ENCODE measurements around the gene NPEPL1. TPM values are rescaled to one million over a fixed set of nuclear protein-coding genes. Genes with fewer than 3 reads are reported as not detected.

The NPEPL1 gene
- polyA plus RNA-seq, 2 of the 4 experiments (the other 2 are of a cell fraction), result 8.6 to 34.6 TPM

GRCh38 chr20:58753267-58753921 is 60.8 kb downstream of the NPEPL1 start:
- H3K27ac ChIP-seq, result no peak overlapping the region
- H3K9me3 ChIP-seq, result no peaks in the 10 kb centered on the region
- no peak for ATAC-seq
- no peak overlapping the region for H3K4me3 ChIP-seq
- WGBS (ENCODE audit: missing lambda C conversion rate), result 51% methylated on average over 14 of the region's 14 CpGs
- no peaks in the 10 kb centered on the region for H3K4me1 ChIP-seq
- H3K4me2 ChIP-seq, result no peak overlapping the region
- TF ChIP-seq TFCP2L1 (CRISPR knock-in tag; IDR thresholded peaks at IDR 0.05) (no peak), HEYL (CRISPR knock-in tag; IDR thresholded peaks at IDR 0.05) (no peak), RARB (CRISPR knock-in tag; IDR thresholded peaks at IDR 0.05) (no peak), MAX (IDR thresholded peaks at IDR 0.05) (no peak), MAZ (IDR thresholded peaks at IDR 0.05; ENCODE audit: borderline replicate concordance, low read depth, low read length) (no peak), PBX3 (IDR thresholded peaks at IDR 0.05) (no peak), HMGXB4 (CRISPR knock-in tag; IDR thresholded peaks at IDR 0.05; ENCODE audit: borderline replicate concordance) (no peak), ESRRA (IDR thresholded peaks at IDR 0.05; ENCODE audit: borderline replicate concordance, low read length) (no peak), JUNB (IDR thresholded peaks at IDR 0.05) (no peak)
- ChIA-PET CTCF (no interaction called here), POLR2A (no interaction called here)
- FAIRE-seq, result no peak
- DNase-seq (ENCODE audit: low read depth in 1 of 2, low spot score in 1 of 2), result no peak

- no peak for FAIRE-seq
- no peak overlapping the region for H3K27ac ChIP-seq
- no peak overlapping the region for H3K4me2 ChIP-seq
- CTCF ChIA-PET, result no interaction called here
- H3K4me1 ChIP-seq, result no peaks in the 10 kb centered on the region
- H3K9me3 ChIP-seq, result no peaks in the 10 kb centered on the region
- ATAC-seq, result no peak
- no peak overlapping the region for H3K4me3 ChIP-seq
- no peak for TF ChIP-seq CHD4 (IDR thresholded peaks at IDR 0.05; ENCODE audit: borderline replicate concordance)
- no peak for TF ChIP-seq MAZ (IDR thresholded peaks at IDR 0.05; ENCODE audit: borderline replicate concordance, low read depth, low read length)
- no peak for TF ChIP-seq RNF2 (IDR thresholded peaks at IDR 0.05; ENCODE audit: borderline replicate concordance, low read depth)
- no peak for TF ChIP-seq CTCF (IDR thresholded peaks at IDR 0.05)
- no peak for TF ChIP-seq KDM5A (IDR thresholded peaks at IDR 0.05)
- TF ChIP-seq ZNF302 (CRISPR knock-in tag; IDR thresholded peaks at IDR 0.05), result no peak
- TF ChIP-seq RFX5 (IDR thresholded peaks at IDR 0.05), result no peak
- TF ChIP-seq GATA3 (IDR thresholded peaks at IDR 0.05; ENCODE audit: borderline replicate concordance), result no peak
- TF ChIP-seq MAX (IDR thresholded peaks at IDR 0.05), result no peak
- DNase-seq (ENCODE audit: low read depth in 1 of 2, low spot score in 1 of 2), result no peak
- POLR2A ChIA-PET, result no interaction called here
- WGBS (ENCODE audit: missing lambda C conversion rate), result 53% methylated on average over 17 of the region's 17 CpGs
Measured at GRCh38 chr20:58753922-58754551, 61.4 kb downstream of the NPEPL1 start.

- Histone ChIP-seq H3K27ac (no peak overlapping the region), H3K4me3 (no peak overlapping the region), H3K4me2 (no peak overlapping the region), H3K9me3 (no peaks in the 10 kb centered on the region), H3K4me1 (no peaks in the 10 kb centered on the region)
- ChIA-PET CTCF (no interaction called here), POLR2A (no interaction called here)
- TF ChIP-seq FOXS1 (CRISPR knock-in tag; IDR thresholded peaks at IDR 0.05) (no peak), HOXA7 (CRISPR knock-in tag; IDR thresholded peaks at IDR 0.05) (no peak), SMC3 (IDR thresholded peaks at IDR 0.05) (no peak), BCL3 (IDR thresholded peaks at IDR 0.05) (no peak), POLR2AphosphoS2 (conservative IDR thresholded peaks at IDR 0.05; ENCODE audit: low read length) (no peak), KDM1A (IDR thresholded peaks at IDR 0.05; ENCODE audit: low read depth) (no peak), KDM5A (IDR thresholded peaks at IDR 0.05) (no peak), JUN (IDR thresholded peaks at IDR 0.05) (no peak), HES2 (IDR thresholded peaks at IDR 0.05) (no peak), CBX2 (IDR thresholded peaks at IDR 0.05; ENCODE audit: borderline replicate concordance, low read depth) (no peak), HEYL (CRISPR knock-in tag; IDR thresholded peaks at IDR 0.05) (no peak), CHD4 (IDR thresholded peaks at IDR 0.05; ENCODE audit: borderline replicate concordance) (no peak)
- ATAC-seq (no peak), FAIRE-seq (no peak), DNase-seq (ENCODE audit: low read depth in 1 of 2, low spot score in 1 of 2) (no peak)
- WGBS (ENCODE audit: missing lambda C conversion rate), result 75% methylated on average over 7 of the region's 8 CpGs
Measured at GRCh38 chr20:58754584-58754983, 62.0 kb downstream of the NPEPL1 start.

Measured in A549 (cell line).